AG04449 (cell line): Measurements from ENCODE around the gene IZUMO1R.
"Not testable (repeated sequence)": the region's sequence is repeated elsewhere in the genome, so short reads cannot be mapped to it uniquely, and the experiment has no call there.

Experiments used
- CTCF ChIA-PET: fragments of 350-600 bp; formaldehyde crosslinking; extraction: SDS; loops from one replicate; lab custom pipeline; 2021; ENCODE audit warnings: antibody characterized with exemption; lab: Yijun Ruan, JAX
- POLR2A ChIA-PET: fragments of 400-600, 350-600 bp; formaldehyde crosslinking; extraction: SDS; loops from one replicate; lab custom pipeline; 2020; ENCODE audit warnings: antibody characterized with exemption, inconsistent platforms; lab: Yijun Ruan, JAX
- DNase-seq: peaks from one replicate; pipeline ENCODE4 v3.0.0-alpha.2; 2010; ENCODE audit warnings: low read depth, low spot score
- H3K4me3 ChIP-seq: 2 replicates; pipeline ENCODE4 v1.5.1; 2011; ENCODE audit warnings: low read depth, mild to moderate bottlenecking, control low read depth, low read length
- TF ChIP-seq, protein P1 (sequence below): IDR thresholded peaks from one replicate; pipeline ENCODE4 v1.5.1; 2011; ENCODE audit warnings: mild to moderate bottlenecking, moderate library complexity, low read length, control low read depth, inconsistent platforms; ENCODE audit not compliant: insufficient read depth; ENCODE audit errors: missing control alignments

The IZUMO1R gene

DNA sequence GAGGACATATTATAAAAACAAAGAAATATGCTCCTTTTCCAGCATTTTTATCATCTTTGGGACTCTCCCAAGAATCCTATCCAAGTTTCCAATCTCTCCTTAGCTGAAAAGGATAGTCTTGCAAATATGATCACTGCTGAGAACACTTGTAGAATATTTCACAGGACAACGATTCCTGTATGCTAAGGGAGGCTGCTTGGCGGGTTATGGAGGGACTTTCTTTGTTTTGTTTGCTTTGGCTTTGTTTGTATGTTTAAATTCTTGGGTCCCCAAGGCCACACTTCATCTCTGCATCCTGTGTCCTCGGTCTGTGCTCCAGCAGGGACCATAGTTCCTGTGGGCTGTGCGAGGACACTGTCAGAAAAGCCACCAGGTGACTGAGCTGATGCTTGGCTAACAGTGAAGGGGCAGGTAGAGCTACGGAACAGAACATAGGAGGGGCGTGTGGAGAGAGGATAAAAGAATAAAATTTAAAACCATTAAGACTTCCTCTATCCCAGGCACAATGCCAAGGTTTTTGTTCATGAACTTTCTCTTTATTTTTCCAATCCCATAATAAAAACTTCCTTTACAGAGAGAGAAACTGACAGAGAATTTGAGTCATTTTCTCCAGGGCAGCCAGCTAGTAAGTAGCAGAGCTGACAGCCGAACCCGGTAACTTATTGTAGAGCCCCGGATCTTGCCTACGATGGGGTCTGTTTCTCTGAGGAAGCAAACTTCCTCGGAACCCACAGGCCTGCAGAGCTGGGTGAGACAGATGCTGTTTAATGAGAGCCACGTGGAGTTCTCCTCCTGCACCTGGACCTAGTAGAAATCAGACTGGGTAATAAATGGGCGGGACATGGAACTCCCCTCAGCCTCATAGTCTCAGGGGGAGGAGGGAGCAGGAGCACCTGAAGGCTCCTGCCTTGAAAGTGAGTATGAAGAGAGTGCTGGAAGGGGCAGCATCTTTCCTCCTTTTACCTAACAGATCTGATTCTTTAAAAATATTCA is at the start of gene IZUMO1R:
IZUMO1R (plus strand) TSS at position 615 of the 993 bp plus-strand sequence. CDS start 1,057 bp downstream, outside the sequence.
- TF ChIP-seq, protein P1, sequence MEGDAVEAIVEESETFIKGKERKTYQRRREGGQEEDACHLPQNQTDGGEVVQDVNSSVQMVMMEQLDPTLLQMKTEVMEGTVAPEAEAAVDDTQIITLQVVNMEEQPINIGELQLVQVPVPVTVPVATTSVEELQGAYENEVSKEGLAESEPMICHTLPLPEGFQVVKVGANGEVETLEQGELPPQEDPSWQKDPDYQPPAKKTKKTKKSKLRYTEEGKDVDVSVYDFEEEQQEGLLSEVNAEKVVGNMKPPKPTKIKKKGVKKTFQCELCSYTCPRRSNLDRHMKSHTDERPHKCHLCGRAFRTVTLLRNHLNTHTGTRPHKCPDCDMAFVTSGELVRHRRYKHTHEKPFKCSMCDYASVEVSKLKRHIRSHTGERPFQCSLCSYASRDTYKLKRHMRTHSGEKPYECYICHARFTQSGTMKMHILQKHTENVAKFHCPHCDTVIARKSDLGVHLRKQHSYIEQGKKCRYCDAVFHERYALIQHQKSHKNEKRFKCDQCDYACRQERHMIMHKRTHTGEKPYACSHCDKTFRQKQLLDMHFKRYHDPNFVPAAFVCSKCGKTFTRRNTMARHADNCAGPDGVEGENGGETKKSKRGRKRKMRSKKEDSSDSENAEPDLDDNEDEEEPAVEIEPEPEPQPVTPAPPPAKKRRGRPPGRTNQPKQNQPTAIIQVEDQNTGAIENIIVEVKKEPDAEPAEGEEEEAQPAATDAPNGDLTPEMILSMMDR = no peak
- H3K4me3 ChIP-seq = no peak within 1 kb of the TSS
- ChIA-PET CTCF (interaction anchor here (0.7 to 1.4 kb wide), 2 partner anchors 120 to 195 kb away, joined by 3 read pairs; no protein-coding TSS in a partner anchor), POLR2A (no interaction called here)
- no peak for DNase-seq

DNA sequence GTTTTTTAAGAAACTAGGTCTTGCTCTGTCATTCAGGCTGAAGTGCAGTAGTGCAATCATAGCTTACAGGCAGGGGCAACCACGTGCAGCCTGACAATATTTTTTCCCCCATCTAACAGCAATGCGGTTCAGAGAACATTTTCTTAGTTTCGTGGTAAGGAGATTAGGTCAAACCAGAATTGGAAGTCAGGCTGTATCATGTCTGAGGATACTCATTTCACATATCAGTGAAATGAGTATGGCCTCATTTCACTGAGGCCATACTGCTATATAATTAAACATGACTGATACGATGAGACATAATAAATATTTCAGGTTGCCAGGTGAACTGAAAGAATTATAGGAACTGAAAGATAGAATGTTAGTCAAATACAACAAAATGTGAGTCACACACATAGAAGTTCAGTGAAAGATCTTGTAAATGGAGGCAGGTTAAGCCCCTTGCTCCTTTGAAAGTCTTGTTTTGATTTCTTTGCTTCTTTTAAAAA is 32.5 kb upstream of the IZUMO1R start:
- DNase-seq = no peak

DNA sequence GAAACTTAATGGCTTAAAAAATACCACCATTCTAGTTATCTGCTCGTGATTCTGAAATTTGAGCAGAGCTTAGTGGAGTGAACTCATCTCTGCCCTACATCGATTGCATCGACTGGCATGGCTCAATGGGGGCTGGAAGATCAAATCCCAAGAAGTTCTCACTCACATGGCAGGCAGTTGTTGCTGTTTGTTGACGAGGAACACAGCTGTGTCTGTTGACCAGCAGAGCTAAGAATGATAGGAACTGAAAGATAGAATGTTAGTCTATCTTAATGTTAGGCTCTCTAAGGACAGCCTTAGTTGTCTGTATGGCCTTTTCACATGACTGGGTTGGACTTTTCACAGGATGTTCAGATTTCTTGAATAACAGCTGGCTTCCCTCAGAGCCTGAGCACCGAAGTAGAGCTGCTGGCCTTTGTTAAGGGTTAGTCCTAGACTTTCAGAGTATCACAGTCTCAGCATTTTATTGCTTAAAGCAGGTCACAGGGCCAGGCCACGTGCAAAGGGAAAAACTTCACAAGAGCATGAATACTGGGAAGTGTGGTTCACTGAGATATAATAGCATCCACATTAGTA is 31.6 kb upstream of the IZUMO1R start:
- no peak for DNase-seq
- ChIA-PET POLR2A (no interaction called here), CTCF (interaction anchor here (1.5 kb wide), 1 partner anchor 34 kb away, joined by 3 read pairs; no protein-coding TSS in a partner anchor)
- no peak overlapping the region for H3K4me3 ChIP-seq
- TF ChIP-seq, protein P1 = no peak

More for the DNA sequence above, 32.5 kb upstream of the IZUMO1R start:
- ChIA-PET CTCF (interaction anchor here (1.5 kb wide), 1 partner anchor 35 kb away, joined by 3 read pairs; no protein-coding TSS in a partner anchor), POLR2A (no interaction called here)
- TF ChIP-seq, protein P1 = no peak
- H3K4me3 ChIP-seq = no peak overlapping the region

DNA sequence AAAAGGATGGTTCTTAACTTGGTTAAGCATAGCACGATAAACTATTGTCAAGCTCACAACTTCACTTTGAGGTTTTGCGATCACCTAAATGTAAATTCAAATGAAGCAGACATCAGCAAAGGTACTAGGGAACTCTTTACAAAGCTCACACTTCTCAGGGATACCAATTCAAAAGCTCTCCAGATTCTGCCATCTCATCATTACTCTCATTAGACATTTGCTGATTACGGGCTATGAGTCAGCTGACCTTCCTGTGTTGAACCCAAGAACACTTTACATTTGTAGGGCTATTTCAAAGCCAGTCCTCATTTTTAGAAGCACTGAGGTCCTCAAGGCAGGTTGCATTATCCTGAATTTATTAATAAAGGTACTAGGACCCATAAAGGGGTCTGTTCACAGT is 28.4 kb upstream of the IZUMO1R start:
- no peak overlapping the region for H3K4me3 ChIP-seq
- no peak for DNase-seq
- POLR2A ChIA-PET = no interaction called here
- CTCF ChIA-PET = interaction anchor here (1.6 kb wide), 1 partner anchor 142 kb away, joined by 4 read pairs; no protein-coding TSS in a partner anchor
- TF ChIP-seq, protein P1 = no peak

DNA sequence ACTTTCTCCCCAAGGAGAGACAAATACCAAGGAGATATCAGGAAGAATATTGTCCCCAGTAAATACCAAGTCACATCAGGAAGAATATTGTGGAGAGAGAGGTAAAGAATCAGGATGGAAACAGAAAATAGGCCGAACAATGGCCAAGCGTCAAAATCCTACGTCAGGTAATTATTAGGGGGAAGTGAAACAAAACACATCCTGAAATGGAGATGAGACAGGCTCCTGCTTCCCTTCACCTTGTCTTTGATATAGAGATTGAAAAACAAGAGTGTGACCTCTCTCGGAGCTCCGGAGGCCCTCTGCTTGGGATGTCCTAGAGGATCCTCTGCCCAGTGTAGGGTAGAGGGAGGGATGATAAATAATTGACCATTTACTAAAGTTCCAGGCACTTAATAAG is 27.4 kb upstream of the IZUMO1R start:
- POLR2A ChIA-PET = no interaction called here
- CTCF ChIA-PET = no interaction called here
- no peak overlapping the region for H3K4me3 ChIP-seq
- DNase-seq = no peak
- TF ChIP-seq, protein P1 = no peak

DNA sequence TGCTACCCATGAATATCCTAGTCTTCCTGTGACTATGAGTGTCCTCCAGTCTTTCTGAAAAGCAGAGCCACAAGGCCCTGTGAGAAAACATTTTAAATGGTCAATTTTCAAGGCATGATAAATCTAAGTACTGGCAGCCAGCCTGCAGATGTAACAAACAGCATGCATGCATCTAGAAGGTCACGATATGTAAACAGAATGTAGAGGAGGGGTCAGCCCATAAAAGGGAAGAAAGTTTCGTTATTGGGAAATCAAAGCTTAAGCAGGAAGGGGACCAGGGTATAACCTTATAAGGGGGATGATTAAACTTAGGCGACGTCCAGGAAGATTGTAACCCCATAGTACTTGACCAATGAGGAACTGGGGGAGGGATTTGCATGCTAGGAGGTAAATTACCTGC is 26.2 kb upstream of the IZUMO1R start:
- DNase-seq, POLR2A ChIA-PET, CTCF ChIA-PET, H3K4me3 ChIP-seq: not testable (repeated sequence)
